HG03139 (cell line): ENCODE measurements around the gene USP15.

ENCODE experiments used
- ATAC-seq: cut with Tn5 transposase; IDR thresholded peaks from one replicate; pipeline ENCODE4 v1.9.1; 2021; ENCODE audit not compliant: unreplicated experiment

The USP15 gene

DNA sequence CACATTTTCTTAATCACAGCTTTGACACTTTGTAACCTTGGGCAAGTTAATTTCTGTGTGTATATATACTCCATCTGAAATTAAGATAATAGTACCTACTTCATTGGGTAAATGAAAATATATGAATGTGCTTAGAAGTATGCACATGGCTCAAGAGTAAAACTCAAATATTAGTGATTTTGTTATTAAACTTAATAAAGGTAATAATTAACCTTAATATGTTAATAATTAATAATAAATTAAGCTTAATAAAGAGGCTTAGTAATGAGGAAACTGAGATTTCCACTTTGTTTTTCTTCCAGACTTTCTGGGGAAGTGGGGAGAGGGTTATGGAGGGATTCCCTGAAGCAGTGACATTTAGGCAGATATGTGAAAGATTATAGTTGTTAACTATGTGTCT is 19.8 kb downstream of the USP15 start:
- ATAC-seq: no peak

GRCh38 chr12:62282057-62282774 is 22.0 kb downstream of the USP15 start:
- no peak for ATAC-seq

DNA sequence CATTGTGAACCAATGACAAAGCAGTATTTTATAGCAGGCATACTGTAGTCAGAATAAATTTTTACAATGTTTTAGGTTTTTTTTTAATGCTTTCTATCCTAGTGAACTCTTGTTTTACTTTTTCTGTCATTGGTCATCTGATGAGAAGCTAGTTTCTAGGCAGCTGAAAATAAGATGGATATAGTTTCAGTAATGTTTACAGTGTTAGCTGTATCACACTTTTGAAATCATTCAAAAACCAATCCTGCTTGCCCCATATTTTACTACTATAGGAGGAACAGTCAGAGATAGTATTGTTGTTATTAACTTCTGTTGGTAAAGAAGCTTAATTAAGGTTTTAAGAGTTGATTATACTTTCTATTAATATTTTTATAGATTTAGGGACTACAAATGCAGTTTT is 24.5 kb downstream of the USP15 start:
- ATAC-seq: no peak

DNA sequence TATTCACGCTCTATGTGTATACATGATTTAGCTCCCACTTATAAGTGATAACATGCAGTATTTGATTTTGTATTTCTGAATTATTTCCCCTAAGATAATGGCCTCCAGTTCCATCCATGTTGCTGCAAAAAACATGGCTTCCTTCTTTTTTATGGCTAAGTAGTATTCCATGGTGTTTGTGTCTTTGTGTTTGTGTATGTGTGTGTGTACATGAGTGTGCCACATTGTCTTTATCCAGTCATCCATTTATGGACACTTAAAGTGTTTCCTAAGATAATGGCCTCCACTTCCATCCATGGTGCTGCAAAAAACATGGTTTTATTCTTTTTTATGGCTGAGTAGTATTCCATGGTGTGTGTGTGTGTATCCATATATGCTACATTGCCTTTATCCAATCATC is 25.1 kb downstream of the USP15 start:
- ATAC-seq: no peak

GRCh38 chr12:62288328-62288727 is 28.1 kb downstream of the USP15 start:
- ATAC-seq: no peak

- no peak for ATAC-seq
Observed at GRCh38 chr12:62290846-62291245, 30.6 kb downstream of the USP15 start.

GRCh38 chr12:62291864-62292760 is 31.9 kb downstream of the USP15 start:
- no peak for ATAC-seq

DNA sequence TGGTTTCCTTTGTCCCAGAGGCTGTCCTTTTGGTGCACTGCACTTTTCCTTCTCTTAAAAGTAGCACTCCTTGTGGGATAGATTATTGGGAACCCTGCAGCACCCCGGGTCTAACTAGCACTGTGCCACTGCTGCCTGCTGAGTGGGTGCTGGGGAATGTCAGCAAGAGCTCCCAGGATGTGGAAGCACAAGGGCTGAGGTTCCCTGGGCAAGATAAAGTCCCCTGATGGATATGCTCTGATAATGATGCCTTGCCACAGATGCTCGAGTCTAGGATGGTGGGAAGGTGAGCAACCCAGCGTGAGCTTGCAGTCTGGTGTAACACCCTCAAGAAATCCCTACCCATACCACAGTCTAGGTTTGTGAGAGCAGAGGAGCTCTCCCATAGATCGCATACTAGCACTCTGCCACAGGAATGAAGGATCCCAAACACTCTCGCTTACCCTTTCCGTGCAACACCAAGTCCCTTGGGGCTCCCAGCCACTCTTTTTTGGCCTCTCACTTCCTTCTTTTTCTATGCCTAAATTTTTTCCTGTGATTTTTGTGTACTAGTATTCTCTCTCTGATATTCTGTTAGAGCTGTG is 32.6 kb downstream of the USP15 start:
- ATAC-seq: no peak

GRCh38 chr12:62294378-62294777 is 34.2 kb downstream of the USP15 start:
- ATAC-seq: no peak

- ATAC-seq: no peak
Observed at GRCh38 chr12:62296001-62296400, 35.8 kb downstream of the USP15 start.

DNA sequence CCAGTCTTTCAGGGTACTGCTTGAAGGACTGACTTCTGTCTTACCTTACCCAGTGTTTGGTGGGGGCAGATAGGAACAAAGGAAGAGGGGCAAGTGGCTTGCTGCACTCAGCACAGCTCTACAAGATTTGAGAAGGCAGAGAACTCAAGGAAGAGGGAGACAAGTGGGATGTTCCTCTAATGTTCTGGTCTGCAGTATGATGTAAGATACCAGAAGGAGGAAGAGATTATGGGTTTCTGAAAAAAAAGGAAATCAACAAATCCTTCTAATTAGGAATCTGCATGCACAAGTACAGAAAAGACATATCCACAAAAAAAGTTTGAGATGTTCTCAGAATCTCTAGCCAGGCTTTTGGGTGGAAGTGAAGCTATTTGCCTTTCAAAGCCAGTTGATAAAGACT is 37.1 kb downstream of the USP15 start:
- no peak for ATAC-seq

DNA sequence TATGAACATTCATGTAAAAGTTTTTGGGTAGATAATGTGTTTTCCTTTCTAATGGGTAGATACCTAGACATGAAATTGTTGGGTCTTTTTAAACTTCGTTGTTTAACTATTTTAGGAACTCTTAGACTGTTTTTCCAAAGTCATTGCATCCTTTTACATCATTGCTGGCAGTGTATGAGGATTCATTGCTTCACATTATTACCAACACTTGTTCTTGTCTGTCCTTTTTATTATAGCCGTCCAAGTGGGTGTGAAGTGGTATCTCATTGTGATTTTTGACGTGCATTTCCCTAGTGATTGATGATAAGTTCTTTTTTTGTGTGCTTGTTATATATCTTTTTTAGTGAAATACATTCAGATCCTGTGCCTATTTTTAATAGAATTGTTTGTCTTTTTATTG is 39.4 kb downstream of the USP15 start:
- ATAC-seq: no peak

DNA sequence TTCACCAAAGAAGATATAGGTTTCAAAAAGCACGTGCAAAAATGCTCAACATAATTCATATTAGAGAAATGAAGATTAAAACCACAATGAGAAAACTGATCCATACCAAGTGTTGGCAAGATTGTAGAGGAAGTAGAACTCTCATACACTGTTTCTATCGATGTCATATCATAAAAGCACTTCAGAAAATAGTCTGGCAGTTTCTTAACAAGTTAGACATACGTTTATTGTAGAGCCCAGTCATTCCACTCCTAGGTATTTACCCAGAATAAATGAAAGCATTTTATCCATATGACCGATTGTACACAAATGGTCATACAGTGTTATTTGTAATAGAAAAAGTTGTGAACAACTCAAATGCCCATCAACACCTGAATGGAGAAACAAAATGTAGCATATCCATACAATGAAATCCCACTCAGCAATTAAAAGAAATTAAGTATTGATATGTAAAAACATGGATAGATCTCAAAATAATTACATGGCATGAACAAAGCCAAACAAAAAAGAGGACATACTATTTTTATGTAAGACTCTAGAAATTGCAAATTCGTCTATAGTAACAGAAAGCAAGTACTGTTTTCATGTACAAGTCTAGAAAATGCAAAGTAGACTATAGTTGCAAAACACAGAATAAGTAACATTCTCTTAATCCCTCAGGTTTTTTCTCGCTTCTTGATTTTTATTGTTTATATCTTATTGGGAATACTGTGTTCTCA is 41.0 kb downstream of the USP15 start:
- ATAC-seq: no peak

- no peak for ATAC-seq
Observed at GRCh38 chr12:62301799-62302133, 41.6 kb downstream of the USP15 start.

GRCh38 chr12:62304560-62304959 is 44.4 kb downstream of the USP15 start:
- no peak for ATAC-seq

GRCh38 chr12:62305778-62306177 is 45.6 kb downstream of the USP15 start:
- ATAC-seq: no peak

DNA sequence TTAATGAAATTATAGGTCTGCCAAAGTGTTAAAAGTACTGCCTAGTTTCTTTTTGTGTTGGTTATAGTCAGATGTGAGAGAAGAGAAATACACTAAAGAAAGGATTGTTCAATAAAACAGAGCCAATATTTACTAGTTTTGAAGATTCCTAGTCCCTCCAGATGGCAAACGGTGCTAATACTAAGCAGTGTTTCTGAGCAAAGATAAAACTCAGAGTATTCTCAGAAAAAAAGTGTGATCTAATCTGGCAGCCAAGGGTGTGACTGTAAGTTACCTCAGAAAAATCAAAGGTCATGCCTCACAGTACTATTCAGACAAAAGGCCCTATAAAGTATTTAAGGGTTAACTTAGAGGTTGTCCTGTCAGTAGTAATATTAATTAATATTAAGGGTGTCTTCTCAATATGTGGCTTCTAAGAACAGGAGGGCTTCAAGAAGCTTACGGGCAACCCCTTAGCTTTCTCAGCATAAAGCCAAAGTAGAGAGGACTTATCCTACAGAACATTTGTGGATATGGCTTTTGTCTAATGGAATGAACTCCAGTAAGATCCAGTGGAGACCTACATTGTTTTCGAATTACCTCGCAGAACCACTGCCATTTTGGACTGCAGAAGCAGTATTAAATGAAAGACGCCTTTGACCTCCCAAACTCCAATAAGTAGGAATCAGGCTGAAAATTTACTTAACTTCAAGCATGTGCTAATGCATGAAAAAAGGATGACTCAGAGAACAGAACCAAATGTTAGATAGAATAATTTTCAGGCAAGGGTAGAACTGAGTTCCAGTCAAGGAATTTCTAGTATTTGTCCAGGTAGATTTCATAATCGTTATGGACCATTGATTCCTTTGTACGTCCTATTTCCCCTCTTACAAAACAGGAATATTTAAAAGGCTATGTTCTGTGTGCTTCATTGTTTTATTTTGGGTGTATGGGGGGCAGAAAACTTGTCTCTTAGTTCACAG is 46.6 kb downstream of the USP15 start:
- no peak for ATAC-seq

- ATAC-seq: no peak
Observed at GRCh38 chr12:62308201-62308600, 48.0 kb downstream of the USP15 start.

- ATAC-seq: no peak
Observed at GRCh38 chr12:62313727-62314380, 53.6 kb downstream of the USP15 start.

- ATAC-seq: no peak
Observed at GRCh38 chr12:62317017-62317416, 56.8 kb downstream of the USP15 start.
